AG04450 (cell line): Measurements from ENCODE around the gene ERFL. TPM values are rescaled to one million over a fixed set of nuclear protein-coding genes. Genes with fewer than 3 reads are reported as not detected.

Experiments
- CTCF ChIA-PET: fragments of 300-600, 350-600 bp; formaldehyde crosslinking; extraction: SDS; loops from one replicate; lab custom pipeline; 2022; ENCODE audit warnings: antibody characterized with exemption, inconsistent platforms; lab: Charles Lee
- POLR2A ChIA-PET: fragments of 350-600 bp; formaldehyde crosslinking; extraction: SDS; loops from one replicate; lab custom pipeline; 2021; ENCODE audit warnings: antibody characterized with exemption, inconsistent platforms; lab: Yijun Ruan, JAX
- DNase-seq: peaks from one replicate; pipeline ENCODE4 v3.0.0-alpha.2; 2011; ENCODE audit warnings: low read depth, low spot score
- H3K27ac ChIP-seq: one replicate; pipeline ENCODE4 v1.5.1; 2012; ENCODE audit warnings: low read depth, low read length, control low read depth
- H3K27me3 ChIP-seq: one replicate; pipeline ENCODE4 v1.6.0; 2012; ENCODE audit warnings: low read length; ENCODE audit not compliant: control insufficient read depth, insufficient read depth
- H3K4me3 ChIP-seq: 2 replicates; pipeline ENCODE4 v1.5.1; 2011; ENCODE audit warnings: mild to moderate bottlenecking, low read depth, low read length, control low read depth
- H3K9me3 ChIP-seq: 2 replicates; pipeline ENCODE4 v1.5.1; 2012; ENCODE audit warnings: low read length; ENCODE audit not compliant: control insufficient read depth, insufficient read depth
- polyA plus RNA-seq: library from polyadenylated mRNA; depleted of rRNA; stranded (reverse); fragments of >200 nt; gene quantifications from 2 replicates; pipeline ENCODE4 v1.2.3, GENCODE V29; 2011
- TF ChIP-seq, protein P1 (sequence below): IDR thresholded peaks from 2 replicates; pipeline ENCODE4 v1.5.1; 2011; ENCODE audit warnings: low read depth, low read length, control low read depth, inconsistent platforms

Gene ERFL
- polyA plus RNA-seq, 1 experiment, result not detected

DNA sequence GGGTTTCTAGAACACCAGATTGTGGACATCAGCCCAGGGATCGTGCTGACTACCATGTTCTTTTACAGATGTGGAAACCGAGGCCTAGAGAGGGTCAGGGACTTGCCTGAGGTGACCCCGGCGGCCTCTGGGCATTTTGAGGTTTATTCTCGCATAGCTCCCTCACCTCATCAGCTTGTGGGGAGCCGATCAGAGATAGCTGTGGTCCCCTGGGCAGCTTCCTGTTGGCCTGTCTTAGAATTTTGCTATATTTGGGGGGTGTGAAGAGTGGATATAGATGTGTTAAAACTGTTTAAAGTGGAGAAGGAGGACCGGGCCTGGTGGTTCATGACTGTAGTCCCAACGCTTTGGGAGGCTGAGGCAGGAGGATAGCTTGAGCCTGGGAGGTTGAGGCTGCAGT, 38.4 kb downstream of the ERFL start:
- no peak for DNase-seq
- TF ChIP-seq, protein P1, sequence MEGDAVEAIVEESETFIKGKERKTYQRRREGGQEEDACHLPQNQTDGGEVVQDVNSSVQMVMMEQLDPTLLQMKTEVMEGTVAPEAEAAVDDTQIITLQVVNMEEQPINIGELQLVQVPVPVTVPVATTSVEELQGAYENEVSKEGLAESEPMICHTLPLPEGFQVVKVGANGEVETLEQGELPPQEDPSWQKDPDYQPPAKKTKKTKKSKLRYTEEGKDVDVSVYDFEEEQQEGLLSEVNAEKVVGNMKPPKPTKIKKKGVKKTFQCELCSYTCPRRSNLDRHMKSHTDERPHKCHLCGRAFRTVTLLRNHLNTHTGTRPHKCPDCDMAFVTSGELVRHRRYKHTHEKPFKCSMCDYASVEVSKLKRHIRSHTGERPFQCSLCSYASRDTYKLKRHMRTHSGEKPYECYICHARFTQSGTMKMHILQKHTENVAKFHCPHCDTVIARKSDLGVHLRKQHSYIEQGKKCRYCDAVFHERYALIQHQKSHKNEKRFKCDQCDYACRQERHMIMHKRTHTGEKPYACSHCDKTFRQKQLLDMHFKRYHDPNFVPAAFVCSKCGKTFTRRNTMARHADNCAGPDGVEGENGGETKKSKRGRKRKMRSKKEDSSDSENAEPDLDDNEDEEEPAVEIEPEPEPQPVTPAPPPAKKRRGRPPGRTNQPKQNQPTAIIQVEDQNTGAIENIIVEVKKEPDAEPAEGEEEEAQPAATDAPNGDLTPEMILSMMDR, result no peak
- no peak overlapping the region for H3K4me3 ChIP-seq
- ChIA-PET POLR2A (no interaction called here), CTCF (no interaction called here)
- no peaks in the 10 kb centered on the region for H3K9me3 ChIP-seq
- no peak overlapping the region for H3K27ac ChIP-seq
- H3K27me3 ChIP-seq, result no peaks in the 10 kb centered on the region

DNA sequence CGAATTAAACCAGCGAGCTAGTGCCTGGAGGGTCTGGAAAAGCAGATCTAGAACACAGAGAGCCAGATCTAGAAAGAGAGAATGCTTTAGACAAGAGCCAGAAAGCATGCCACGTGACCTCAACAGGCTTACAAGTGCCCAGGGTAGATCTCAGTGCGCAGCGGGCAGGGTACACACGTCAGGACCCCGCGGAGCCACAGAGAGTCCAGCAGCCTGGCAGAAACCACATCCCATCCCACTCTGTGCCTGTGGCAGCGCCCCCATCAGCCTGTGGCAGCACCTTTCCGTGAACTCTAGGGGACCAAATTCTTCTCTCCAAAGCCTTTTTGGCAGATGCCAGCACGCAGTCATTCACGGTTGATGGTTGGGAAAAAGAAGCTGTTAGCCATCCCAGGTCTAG, 39.3 kb downstream of the ERFL start:
- no peaks in the 10 kb centered on the region for H3K9me3 ChIP-seq
- no peak overlapping the region for H3K27ac ChIP-seq
- CTCF ChIA-PET, result no interaction called here
- H3K27me3 ChIP-seq, result no peaks in the 10 kb centered on the region
- POLR2A ChIA-PET, result no interaction called here
- DNase-seq, result no peak
- TF ChIP-seq, protein P1, result no peak
- H3K4me3 ChIP-seq, result no peak overlapping the region

DNA sequence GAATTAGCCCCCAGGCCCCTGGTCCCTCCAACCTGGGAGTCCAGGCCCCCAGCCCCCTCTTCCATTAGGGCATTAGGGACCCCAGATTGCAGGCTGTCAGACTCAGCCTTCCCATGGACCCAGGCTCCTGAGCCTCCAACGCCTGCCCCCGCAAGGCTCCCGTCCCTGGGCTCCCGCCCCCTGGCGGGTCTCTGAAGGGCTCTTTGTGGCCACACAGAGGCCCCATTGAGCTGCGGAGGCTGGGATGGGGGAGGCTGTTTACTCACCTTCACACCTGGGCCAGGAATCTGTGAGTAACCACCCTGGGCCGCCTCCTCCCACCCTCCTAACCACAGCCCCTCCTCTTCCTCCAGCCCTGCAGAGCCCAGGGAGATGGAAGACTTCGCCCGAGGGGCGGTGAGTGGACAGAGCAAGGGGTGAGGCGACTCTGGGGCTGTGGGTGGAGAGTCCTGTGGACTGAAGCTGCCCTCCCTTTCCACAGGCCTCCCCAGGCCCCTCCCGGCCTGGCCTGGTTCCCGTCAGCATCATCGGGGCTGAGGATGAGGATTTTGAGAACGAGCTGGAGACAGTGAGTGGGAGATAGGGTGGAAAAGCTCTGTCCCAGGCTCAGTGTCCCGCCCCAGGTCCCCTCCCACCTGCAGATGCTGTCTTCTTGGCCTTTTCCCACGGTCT, 40.4 kb downstream of the ERFL start:
- TF ChIP-seq, protein P1, result no peak
- no peak for DNase-seq
- H3K4me3 ChIP-seq, result no peak overlapping the region
- H3K27ac ChIP-seq, result peak overlapping the region; percentile 11
- 0 out of 2 replicates have a peak, but pooled peaks cover 4% of the 10 kb centered on the region for H3K9me3 ChIP-seq
- CTCF ChIA-PET, result no interaction called here
- no peaks in the 10 kb centered on the region for H3K27me3 ChIP-seq
- POLR2A ChIA-PET, result no interaction called here

DNA sequence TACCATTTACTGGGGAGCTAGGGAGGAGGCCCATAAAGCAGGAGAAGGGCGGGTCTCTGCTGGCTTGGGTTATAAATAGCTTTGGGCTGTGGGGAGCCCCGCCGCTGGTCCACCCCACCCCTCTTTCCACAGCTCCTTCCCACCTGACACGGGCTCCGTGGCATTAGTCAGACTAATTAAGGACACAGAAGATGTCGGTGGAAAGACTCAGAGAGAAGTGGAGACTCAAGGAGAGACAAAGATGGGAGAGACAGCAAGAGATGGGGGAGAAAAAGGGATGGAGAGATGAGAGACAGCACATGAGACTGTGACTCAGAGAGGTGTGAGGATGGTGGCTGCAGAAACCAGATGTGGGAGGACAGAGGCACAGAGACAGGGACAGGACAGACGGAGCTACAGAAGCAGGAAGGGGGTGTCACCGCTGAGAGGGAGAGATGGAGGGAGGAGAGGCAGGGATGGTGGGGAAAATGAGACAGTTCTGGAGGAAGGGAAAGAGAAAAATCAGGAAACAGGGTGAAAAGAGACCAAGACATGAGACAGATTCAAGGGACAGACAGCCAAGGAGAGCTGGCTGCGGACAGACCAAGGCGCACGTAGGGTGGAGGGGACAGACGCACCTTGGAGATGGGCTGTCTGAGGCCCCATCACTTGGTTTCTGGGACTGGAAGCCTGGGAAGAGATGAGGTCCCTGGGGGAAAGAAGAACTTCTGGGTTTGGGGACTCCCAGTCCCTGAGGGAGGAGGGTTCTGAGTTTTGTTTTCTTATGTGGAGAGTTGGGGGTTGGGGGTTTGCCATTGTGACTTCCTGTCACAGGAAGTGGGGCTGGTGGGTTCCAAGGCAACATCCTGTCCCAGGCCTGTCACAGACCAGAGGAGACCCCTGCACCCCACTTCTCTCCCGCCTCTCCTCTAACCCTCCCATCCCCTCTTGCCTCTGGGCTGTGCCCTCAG, 41.2 kb downstream of the ERFL start:
- CTCF ChIA-PET, result interaction anchor here (0.6 to 1.5 kb wide), 3 partner anchors 9 to 718 kb away, joined by 4 to 6 read pairs (median 5); no protein-coding TSS in a partner anchor
- TF ChIP-seq, protein P1, result no peak
- no peak for DNase-seq
- Histone ChIP-seq H3K4me3 (no peak overlapping the region), H3K9me3 (0 out of 2 replicates have a peak, but pooled peaks cover 4% of the 10 kb centered on the region), H3K27me3 (no peaks in the 10 kb centered on the region), H3K27ac (peak overlapping the region; percentile 11)
- POLR2A ChIA-PET, result interaction anchor here (0.7 kb wide), 1 partner anchor 22 kb away, joined by 5 read pairs; no protein-coding TSS in a partner anchor
